ENCODE measurements around the gene FGF22. TPM values are rescaled to one million over a fixed set of nuclear protein-coding genes. Genes with fewer than 3 reads are reported as not detected.

The FGF22 gene
- total and polyA plus RNA-seq, 4 donors = 0.08 TPM; not detected in 3

- WGBS = 83% methylated on average over 54 of the region's 54 CpGs
- Histone ChIP-seq H3K27me3 (ENCODE audit: control insufficient read depth in 4 of 4, insufficient read depth in 4 of 4, low read length in 3 of 4) (no peaks in the 10 kb centered on the region), H3K9ac (ENCODE audit: low read depth in 1 of 2, low read length in 2 of 2) (no peak overlapping the region), H3K4me1 (ENCODE audit: control insufficient read depth in 4 of 4, insufficient read depth in 4 of 4, low read length in 3 of 4) (peaks cover 0 to 4% (median 3%) of the 10 kb centered on the region in 4 donors), H3K4me3 (ENCODE audit: low read depth in 1 of 3, low read length in 3 of 3) (no peak overlapping the region), H3K27ac (ENCODE audit: low read depth in 1 of 2, low read length in 2 of 2) (no peak overlapping the region), H3K36me3 (ENCODE audit: control insufficient read depth in 4 of 4, insufficient read depth in 3 of 4, low read depth in 1 of 4, low read length in 3 of 4) (peaks cover 0 to 14% (median 7%) of the 10 kb centered on the region in 4 donors), H3K9me3 (ENCODE audit: control insufficient read depth in 4 of 4, low read length in 3 of 4) (no peaks in the 10 kb centered on the region)
- no peak for DNase-seq (ENCODE audit: low spot score)
- TF ChIP-seq RXRA (IDR thresholded peaks at IDR 0.05) (no peak), JUND (IDR thresholded peaks at IDR 0.05) (no peak), HNF4G (IDR thresholded peaks at IDR 0.05) (no peak), GABPA (IDR thresholded peaks at IDR 0.05 in 1 of 2, conservative IDR thresholded peaks at IDR 0.05 in 1 of 2) (no peak), FOXA2 (IDR thresholded peaks at IDR 0.05) (no peak), ZBTB33 (IDR thresholded peaks at IDR 0.05) (no peak), CTCF (IDR thresholded peaks at IDR 0.05; ENCODE audit: low read depth, low read length, missing input control) (no peak), RAD21 (IDR thresholded peaks at IDR 0.05) (no peak), YY1 (IDR thresholded peaks at IDR 0.05) (no peak), TAF1 (conservative IDR thresholded peaks at IDR 0.05) (no peak), EGR1 (IDR thresholded peaks at IDR 0.05; ENCODE audit: low read depth in 2 of 2) (no peak)
Observed at GRCh38 chr19:613732-614567, 25.7 kb upstream of the FGF22 start.

GRCh38 chr19:615619-616018, 24.1 kb upstream of the FGF22 start:
- Histone ChIP-seq H3K4me1 (ENCODE audit: control insufficient read depth in 4 of 4, insufficient read depth in 4 of 4, low read length in 3 of 4) (peaks cover 0 to 4% (median 3%) of the 10 kb centered on the region in 4 donors), H3K4me3 (ENCODE audit: low read depth in 1 of 3, low read length in 3 of 3) (no peak overlapping the region), H3K9me3 (ENCODE audit: control insufficient read depth in 4 of 4, low read length in 3 of 4) (no peaks in the 10 kb centered on the region), H3K9ac (ENCODE audit: low read depth in 1 of 2, low read length in 2 of 2) (no peak overlapping the region), H3K36me3 (ENCODE audit: control insufficient read depth in 4 of 4, insufficient read depth in 3 of 4, low read depth in 1 of 4, low read length in 3 of 4) (peaks cover 5 to 27% (median 16%) of the 10 kb centered on the region in 4 donors), H3K27me3 (ENCODE audit: control insufficient read depth in 4 of 4, insufficient read depth in 4 of 4, low read length in 3 of 4) (no peaks in the 10 kb centered on the region), H3K27ac (ENCODE audit: low read depth in 1 of 2, low read length in 2 of 2) (no peak overlapping the region)
- DNase-seq (ENCODE audit: low spot score) = no peak
- TF ChIP-seq HNF4A (conservative IDR thresholded peaks at IDR 0.05) = no peak
- WGBS = 34% methylated on average over 33 of the region's 33 CpGs

GRCh38 chr19:616062-616700, 23.5 kb upstream of the FGF22 start:
- Histone ChIP-seq H3K27me3 (ENCODE audit: control insufficient read depth in 4 of 4, insufficient read depth in 4 of 4, low read length in 3 of 4) (no peaks in the 10 kb centered on the region), H3K4me3 (ENCODE audit: low read depth in 1 of 3, low read length in 3 of 3) (no peak overlapping the region), H3K27ac (ENCODE audit: low read depth in 1 of 2, low read length in 2 of 2) (no peak overlapping the region), H3K4me1 (ENCODE audit: control insufficient read depth in 4 of 4, insufficient read depth in 4 of 4, low read length in 3 of 4) (peaks cover 0 to 4% (median 2%) of the 10 kb centered on the region in 4 donors), H3K9ac (ENCODE audit: low read depth in 1 of 2, low read length in 2 of 2) (no peak overlapping the region), H3K9me3 (ENCODE audit: control insufficient read depth in 4 of 4, low read length in 3 of 4) (no peaks in the 10 kb centered on the region), H3K36me3 (ENCODE audit: control insufficient read depth in 4 of 4, insufficient read depth in 3 of 4, low read depth in 1 of 4, low read length in 3 of 4) (peaks cover 5 to 27% (median 16%) of the 10 kb centered on the region in 4 donors)
- DNase-seq (ENCODE audit: low spot score) = no peak
- WGBS = 23% methylated on average over 96 of the region's 97 CpGs
- no peak for TF ChIP-seq MAX (IDR thresholded peaks at IDR 0.05)
- no peak for TF ChIP-seq RXRA (IDR thresholded peaks at IDR 0.05)
- TF ChIP-seq JUND (IDR thresholded peaks at IDR 0.05) = no peak
- TF ChIP-seq CTCF (IDR thresholded peaks at IDR 0.05; ENCODE audit: low read depth, low read length, missing input control) = no peak
- no peak for TF ChIP-seq ZBTB33 (IDR thresholded peaks at IDR 0.05)

All from liver (tissue), 9 donors.